VCaP (cell line): ENCODE measurements around the gene FADS6.
A peak's percentile ranks its signal among the peaks of the same experiment; 100 is the strongest.

Experiments
- H3K27ac ChIP-seq: fragments of 450-650 bp; 2 replicates; pipeline ENCODE4 v1.5.1; 2017
- CTCF ChIP-seq: fragments of 450-650 bp; conservative IDR thresholded peaks from 2 replicates; pipeline ENCODE4 v1.5.1; 2017; ENCODE audit warnings: mild to moderate bottlenecking, moderate library complexity

The FADS6 gene

GRCh38 chr17:74862108-74862901 lies 31.1 kb downstream of the FADS6 start:
- no peak overlapping the region for H3K27ac ChIP-seq
- peak; percentile 76 for TF ChIP-seq CTCF

GRCh38 chr17:74861662-74862107 lies 31.7 kb downstream of the FADS6 start:
- TF ChIP-seq CTCF, result no peak
- H3K27ac ChIP-seq, result no peak overlapping the region

- H3K27ac ChIP-seq, result no peak overlapping the region
- TF ChIP-seq CTCF, result no peak
Measured at GRCh38 chr17:74860872-74861661, 32.4 kb downstream of the FADS6 start.

- TF ChIP-seq CTCF, result no peak
- no peak overlapping the region for H3K27ac ChIP-seq
Measured at GRCh38 chr17:74860229-74860871, 33.1 kb downstream of the FADS6 start.

GRCh38 chr17:74859459-74860228 lies 33.8 kb downstream of the FADS6 start, which contains the start of gene GRIN2C:
Gene GRIN2C, minus strand, starts transcription at chr17:74859885. Its CDS starts 4,793 bp downstream, at chr17:74855092.
- H3K27ac ChIP-seq, result no peak within 1 kb of the TSS
- TF ChIP-seq CTCF, result peak; percentile 82

- no peak for TF ChIP-seq CTCF
- H3K27ac ChIP-seq, result no peak overlapping the region
Measured at GRCh38 chr17:74858672-74859458, 34.6 kb downstream of the FADS6 start.
